Retinal pigment epithelial cell (primary cell): Measurements from ENCODE around the gene TEKT5.

Experiments used
- DNase-seq: peaks from one replicate; pipeline ENCODE4 v3.0.0-alpha.2; 2010; ENCODE audit warnings: low read depth
- H3K4me3 ChIP-seq: 2 replicates; pipeline ENCODE4 v1.5.1; 2011; ENCODE audit warnings: mild to moderate bottlenecking, low read length, control low read depth, moderate library complexity
- CTCF ChIP-seq: conservative IDR thresholded peaks from 2 replicates; pipeline ENCODE4 v1.5.1; 2011; ENCODE audit warnings: low read depth, low read length, control low read depth, inconsistent platforms

Gene TEKT5

GRCh38 chr16:10580883-10581247 is 113.9 kb downstream of the TEKT5 start:
- peak overlapping the region; percentile 93 for H3K4me3 ChIP-seq
- no peak for DNase-seq
- TF ChIP-seq CTCF: no peak

- H3K4me3 ChIP-seq: peak within 1 kb of the TSS; percentile 93
- DNase-seq: no peak
- TF ChIP-seq CTCF: peak; percentile 68
Observed at GRCh38 chr16:10579965-10580882, 114.5 kb downstream of the TEKT5 start, which contains the start of gene EMP2. TSS of gene EMP2 (minus strand) at chr16:10580598. CDS start at chr16:10547617, 32,981 bp downstream.

GRCh38 chr16:10579575-10579964 is 115.2 kb downstream of the TEKT5 start:
- DNase-seq: no peak
- TF ChIP-seq CTCF: no peak
- peak overlapping the region; percentile 93 for H3K4me3 ChIP-seq

GRCh38 chr16:10578474-10579316 is 116.0 kb downstream of the TEKT5 start:
- peak; percentile 62 for DNase-seq
- H3K4me3 ChIP-seq: peak overlapping the region; percentile 93
- peak; percentile 21 for TF ChIP-seq CTCF
